ENCODE results near the gene DNAJC13.

DNA sequence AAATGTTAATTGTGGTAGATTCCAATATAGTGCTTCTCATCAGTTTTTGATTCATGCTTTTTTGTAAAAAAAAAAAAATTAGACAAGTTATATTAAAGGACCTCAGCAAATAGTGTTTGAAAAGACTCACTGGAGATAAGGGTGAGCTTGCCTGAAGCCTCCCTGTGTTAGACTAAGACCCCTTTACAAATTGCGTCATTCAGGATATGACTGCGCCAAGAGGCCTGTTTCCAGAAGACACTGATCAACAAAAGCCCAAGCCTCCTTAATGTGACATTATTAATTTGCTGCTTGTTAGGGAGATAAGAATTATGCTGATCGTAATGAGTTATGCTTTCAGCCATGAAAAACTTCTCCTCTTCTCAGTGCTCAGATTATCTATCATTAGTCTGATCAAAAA is 13.0 kb upstream of the DNAJC13 start:
- TF ChIP-seq CTCF (IDR thresholded peaks at IDR 0.05) (no peak), POLR2A (IDR thresholded peaks at IDR 0.05) (no peak), POLR2AphosphoS5 (IDR thresholded peaks at IDR 0.05) (no peak)

Data from suprapubic skin (tissue), 4 donors.